HL-60 (cell line): ENCODE data around the gene OR1F1.

Experiments used
- DNase-seq, 2 experiments: peaks; one replicate each; pipeline ENCODE4 v3.0.0-alpha.2; 2010 to 2020; ENCODE audit warnings: low read depth in 1 of 2, low spot score in 1 of 2
- H3K27ac ChIP-seq: fragments of 250-450 bp; sonication (Bioruptor Pico); replicated peaks from 2 replicates; pipeline ENCODE4 v1.5.1; 2020; ENCODE audit warnings: mild to moderate bottlenecking, moderate library complexity
- H3K27me3 ChIP-seq: fragments of 250-450 bp; sonication (Bioruptor Pico); 2 replicates; pipeline ENCODE4 v1.5.1; 2021; ENCODE audit warnings: mild to moderate bottlenecking, moderate library complexity; ENCODE audit not compliant: insufficient read depth, poor library complexity, severe bottlenecking
- H3K4me3 ChIP-seq: replicated peaks from 2 replicates; pipeline ENCODE4 v1.5.1; 2011; ENCODE audit warnings: mild to moderate bottlenecking, control low read depth, low read length; ENCODE audit not compliant: insufficient read depth
- GABPA ChIP-seq: IDR thresholded peaks from 2 replicates; pipeline ENCODE4 v1.6.1; 2012; ENCODE audit warnings: low read depth
- POLR2AphosphoS5 ChIP-seq: IDR thresholded peaks from 2 replicates; pipeline ENCODE4 v1.6.1; 2012; ENCODE audit warnings: low read depth
- SPI1 ChIP-seq: IDR thresholded peaks from 2 replicates; pipeline ENCODE4 v1.6.1; 2012; ENCODE audit warnings: low read depth, mild to moderate bottlenecking, borderline replicate concordance
- TF ChIP-seq, protein P1 (sequence below): IDR thresholded peaks from one replicate; pipeline ENCODE4 v1.5.1; 2011; ENCODE audit warnings: low read length, control low read depth, inconsistent platforms; ENCODE audit not compliant: insufficient read depth
- TF ChIP-seq, protein P2 (sequence below): IDR thresholded peaks from 2 replicates; pipeline ENCODE4 v1.6.1; 2012; ENCODE audit warnings: low read depth; ENCODE audit not compliant: insufficient replicate concordance

The OR1F1 gene

DNA sequence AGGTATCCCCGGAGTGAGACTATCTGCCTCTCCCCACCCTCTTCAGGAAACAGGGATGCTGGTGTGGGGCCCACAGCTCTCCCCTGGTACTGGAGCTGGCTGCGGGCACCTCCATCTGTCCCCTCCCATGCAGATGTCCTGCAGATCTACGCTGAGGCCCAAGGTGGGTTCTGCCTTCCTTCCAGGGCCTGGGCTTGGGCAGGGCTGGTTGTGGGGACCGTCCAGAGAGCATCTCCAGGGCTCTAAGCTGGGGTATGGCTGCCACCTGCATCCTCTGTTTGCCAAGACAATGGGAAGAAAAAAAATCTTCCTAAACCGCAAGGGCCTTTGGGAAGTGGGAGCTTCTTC, 40.3 kb upstream of the OR1F1 start:
- TF ChIP-seq SPI1 (no peak), POLR2AphosphoS5 (no peak), GABPA (no peak)
- TF ChIP-seq, protein P1, sequence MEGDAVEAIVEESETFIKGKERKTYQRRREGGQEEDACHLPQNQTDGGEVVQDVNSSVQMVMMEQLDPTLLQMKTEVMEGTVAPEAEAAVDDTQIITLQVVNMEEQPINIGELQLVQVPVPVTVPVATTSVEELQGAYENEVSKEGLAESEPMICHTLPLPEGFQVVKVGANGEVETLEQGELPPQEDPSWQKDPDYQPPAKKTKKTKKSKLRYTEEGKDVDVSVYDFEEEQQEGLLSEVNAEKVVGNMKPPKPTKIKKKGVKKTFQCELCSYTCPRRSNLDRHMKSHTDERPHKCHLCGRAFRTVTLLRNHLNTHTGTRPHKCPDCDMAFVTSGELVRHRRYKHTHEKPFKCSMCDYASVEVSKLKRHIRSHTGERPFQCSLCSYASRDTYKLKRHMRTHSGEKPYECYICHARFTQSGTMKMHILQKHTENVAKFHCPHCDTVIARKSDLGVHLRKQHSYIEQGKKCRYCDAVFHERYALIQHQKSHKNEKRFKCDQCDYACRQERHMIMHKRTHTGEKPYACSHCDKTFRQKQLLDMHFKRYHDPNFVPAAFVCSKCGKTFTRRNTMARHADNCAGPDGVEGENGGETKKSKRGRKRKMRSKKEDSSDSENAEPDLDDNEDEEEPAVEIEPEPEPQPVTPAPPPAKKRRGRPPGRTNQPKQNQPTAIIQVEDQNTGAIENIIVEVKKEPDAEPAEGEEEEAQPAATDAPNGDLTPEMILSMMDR, result no peak
- TF ChIP-seq, protein P2, sequence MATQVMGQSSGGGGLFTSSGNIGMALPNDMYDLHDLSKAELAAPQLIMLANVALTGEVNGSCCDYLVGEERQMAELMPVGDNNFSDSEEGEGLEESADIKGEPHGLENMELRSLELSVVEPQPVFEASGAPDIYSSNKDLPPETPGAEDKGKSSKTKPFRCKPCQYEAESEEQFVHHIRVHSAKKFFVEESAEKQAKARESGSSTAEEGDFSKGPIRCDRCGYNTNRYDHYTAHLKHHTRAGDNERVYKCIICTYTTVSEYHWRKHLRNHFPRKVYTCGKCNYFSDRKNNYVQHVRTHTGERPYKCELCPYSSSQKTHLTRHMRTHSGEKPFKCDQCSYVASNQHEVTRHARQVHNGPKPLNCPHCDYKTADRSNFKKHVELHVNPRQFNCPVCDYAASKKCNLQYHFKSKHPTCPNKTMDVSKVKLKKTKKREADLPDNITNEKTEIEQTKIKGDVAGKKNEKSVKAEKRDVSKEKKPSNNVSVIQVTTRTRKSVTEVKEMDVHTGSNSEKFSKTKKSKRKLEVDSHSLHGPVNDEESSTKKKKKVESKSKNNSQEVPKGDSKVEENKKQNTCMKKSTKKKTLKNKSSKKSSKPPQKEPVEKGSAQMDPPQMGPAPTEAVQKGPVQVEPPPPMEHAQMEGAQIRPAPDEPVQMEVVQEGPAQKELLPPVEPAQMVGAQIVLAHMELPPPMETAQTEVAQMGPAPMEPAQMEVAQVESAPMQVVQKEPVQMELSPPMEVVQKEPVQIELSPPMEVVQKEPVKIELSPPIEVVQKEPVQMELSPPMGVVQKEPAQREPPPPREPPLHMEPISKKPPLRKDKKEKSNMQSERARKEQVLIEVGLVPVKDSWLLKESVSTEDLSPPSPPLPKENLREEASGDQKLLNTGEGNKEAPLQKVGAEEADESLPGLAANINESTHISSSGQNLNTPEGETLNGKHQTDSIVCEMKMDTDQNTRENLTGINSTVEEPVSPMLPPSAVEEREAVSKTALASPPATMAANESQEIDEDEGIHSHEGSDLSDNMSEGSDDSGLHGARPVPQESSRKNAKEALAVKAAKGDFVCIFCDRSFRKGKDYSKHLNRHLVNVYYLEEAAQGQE, result no peak
- Histone ChIP-seq H3K27ac (no peak overlapping the region), H3K4me3 (no peak overlapping the region), H3K27me3 (no peaks in the 10 kb centered on the region)
- DNase-seq, result no peak

DNA sequence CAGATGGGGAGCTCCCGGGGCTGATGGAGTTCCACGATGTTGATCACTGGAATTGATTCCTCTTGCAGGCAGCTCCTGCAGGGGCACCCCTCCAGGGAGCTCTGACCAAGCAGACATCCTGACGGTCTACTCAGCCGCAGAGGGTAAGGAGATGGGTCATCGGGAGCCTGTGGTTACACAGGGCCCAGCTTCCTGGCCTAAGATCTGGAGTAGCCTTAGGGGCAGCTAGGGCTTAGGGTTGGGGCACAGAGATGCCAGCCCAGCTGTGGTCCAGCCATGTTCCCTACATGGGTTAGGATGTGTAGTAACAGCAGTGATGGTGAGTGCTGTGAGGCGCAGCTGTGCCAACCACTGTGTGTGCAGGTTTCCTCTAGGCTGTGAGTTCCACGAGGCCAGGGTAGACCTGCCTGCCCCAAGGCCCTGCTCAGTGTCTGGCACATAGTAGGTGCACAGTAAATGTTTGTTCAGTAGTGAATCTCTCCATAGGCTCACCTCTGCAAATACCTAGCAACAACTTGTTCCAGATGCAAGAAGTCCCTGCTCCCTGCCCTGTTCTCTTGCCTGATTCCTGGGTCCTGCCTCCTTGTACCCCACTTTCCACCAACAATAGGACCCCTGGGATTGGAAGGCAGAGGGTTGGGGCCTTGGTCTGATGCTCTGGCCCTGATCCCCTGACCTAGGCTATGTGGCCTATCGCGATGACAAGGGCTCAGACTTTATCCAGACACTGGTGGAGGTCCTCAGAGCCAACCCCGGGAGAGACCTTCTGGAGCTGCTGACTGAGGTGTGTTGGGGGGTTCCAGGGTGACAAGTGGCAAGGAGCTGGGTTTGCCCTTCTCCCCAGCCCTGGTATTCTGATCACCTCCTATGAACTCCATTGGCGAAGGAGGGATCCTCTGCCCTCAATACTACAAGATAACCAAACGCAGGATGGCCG, 39.5 kb upstream of the OR1F1 start:
- DNase-seq, result no peak
- H3K27me3 ChIP-seq, result no peaks in the 10 kb centered on the region
- no peak overlapping the region for H3K27ac ChIP-seq
- H3K4me3 ChIP-seq, result no peak overlapping the region
- no peak for TF ChIP-seq GABPA
- TF ChIP-seq, protein P1, result no peak
- TF ChIP-seq, protein P2, result no peak
- TF ChIP-seq SPI1, result no peak
- TF ChIP-seq POLR2AphosphoS5, result no peak

DNA sequence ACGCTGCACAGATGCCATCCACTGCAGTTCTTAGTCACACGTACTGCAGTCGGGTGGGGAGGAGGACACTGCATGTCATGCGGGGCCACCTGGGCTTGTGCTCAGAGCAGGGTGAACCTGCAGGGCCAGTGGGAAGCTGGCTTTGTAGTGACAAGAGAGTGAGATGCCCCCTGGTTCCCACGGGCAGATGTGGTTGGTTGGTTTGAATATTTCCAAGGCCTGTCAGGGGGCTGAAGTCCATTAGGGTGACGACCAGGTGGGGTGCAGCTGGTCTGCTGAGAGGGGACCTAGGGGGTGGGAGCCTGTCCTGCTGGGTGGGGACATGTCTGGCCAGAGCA, 38.8 kb upstream of the OR1F1 start:
- H3K27ac ChIP-seq, result no peak overlapping the region
- H3K27me3 ChIP-seq, result no peaks in the 10 kb centered on the region
- no peak for TF ChIP-seq GABPA
- TF ChIP-seq, protein P2, result no peak
- TF ChIP-seq POLR2AphosphoS5, result no peak
- no peak for TF ChIP-seq SPI1
- TF ChIP-seq, protein P1, result no peak
- H3K4me3 ChIP-seq, result no peak overlapping the region
- DNase-seq, result no peak
